H1 (cell line): ENCODE measurements around the gene SSU72. TPM values are rescaled to one million over a fixed set of nuclear protein-coding genes. Genes with fewer than 3 reads are reported as not detected.
A peak's percentile ranks its signal among the peaks of the same experiment; 100 is the strongest.

Experiments used
- CTCF ChIA-PET: fragments of 300-600 bp; sonication (Branson Sonifier 250); formaldehyde crosslinking; loops from one replicate; lab custom pipeline; 2021; ENCODE audit not compliant: partially characterized antibody; lab: Charles Lee
- POLR2A ChIA-PET: fragments of 300-600 bp; sonication (Branson Sonifier 250); formaldehyde crosslinking; loops from one replicate; lab custom pipeline; 2021; ENCODE audit warnings: inconsistent platforms; ENCODE audit not compliant: partially characterized antibody; lab: Charles Lee
- DNase-seq, 2 experiments: peaks; one replicate each; pipeline versions ENCODE4 v3.0.0 to v3.0.0-alpha.2; 2010 to 2022; ENCODE audit warnings: low spot score in 2 of 2, low read depth in 1 of 2, mixed read lengths in 1 of 2
- FAIRE-seq: peaks from 2 replicates; lab custom pipeline; 2011; peaks lifted over from hg19 to GRCh38; lab: Jason Lieb, UNC
- H2AFZ ChIP-seq: 2 replicates; pipeline ENCODE4 v1.8.1; 2012; ENCODE audit warnings: low read length, inconsistent platforms
- H2AK5ac ChIP-seq: 2 replicates; pipeline ENCODE4 v1.6.1; 2013; ENCODE audit warnings: low read depth, low read length
- H2BK120ac ChIP-seq: replicated peaks from 2 replicates; pipeline ENCODE3; 2013; ENCODE audit warnings: low read depth, low read length, inconsistent platforms
- H2BK12ac ChIP-seq: 2 replicates; pipeline ENCODE4 v1.6.1; 2013; ENCODE audit warnings: low read depth, low read length
- H2BK15ac ChIP-seq: 2 replicates; pipeline ENCODE4 v1.6.1; 2013; ENCODE audit warnings: low read length
- H2BK20ac ChIP-seq: 2 replicates; pipeline ENCODE4 v1.6.1; 2013; ENCODE audit warnings: low read length
- H2BK5ac ChIP-seq: 2 replicates; pipeline ENCODE4 v1.6.1; 2013; ENCODE audit warnings: low read depth, low read length
- H3K14ac ChIP-seq: 2 replicates; pipeline ENCODE4 v1.6.1; 2013; ENCODE audit warnings: inconsistent platforms; ENCODE audit not compliant: insufficient read length
- H3K18ac ChIP-seq: 2 replicates; pipeline ENCODE4 v1.6.1; 2013; ENCODE audit warnings: low read length; ENCODE audit errors: extremely low read depth
- H3K23ac ChIP-seq: 2 replicates; pipeline ENCODE4 v1.6.1; 2013; ENCODE audit warnings: inconsistent platforms; ENCODE audit not compliant: insufficient read length
- H3K23me2 ChIP-seq: 2 replicates; pipeline ENCODE4 v1.6.1; 2013; ENCODE audit warnings: low read depth, low read length
- H3K27ac ChIP-seq: 2 replicates; pipeline ENCODE4 v1.6.1; 2011; ENCODE audit warnings: low read depth, low read length, inconsistent platforms
- H3K27me3 ChIP-seq, 4 experiments: replicated peaks in 1 of 4; 1 replicate in 1 of 4; 2 replicates in 3 of 4; pipeline versions ENCODE4 v1.6.1 to v1.8.1; 2011 to 2013; ENCODE audit warnings: low read length in 3 of 4, mild to moderate bottlenecking in 3 of 4, inconsistent platforms in 2 of 4, mixed read lengths in 2 of 4, moderate library complexity in 1 of 4; ENCODE audit not compliant: control insufficient read depth in 3 of 4, insufficient read depth in 3 of 4; ENCODE audit errors: extremely low read depth in 1 of 4
- H3K36me3 ChIP-seq, 4 experiments: 2 replicates each; pipeline versions ENCODE4 v1.6.1 to v1.8.1; 2011 to 2013; ENCODE audit warnings: mild to moderate bottlenecking in 4 of 4, low read length in 3 of 4, moderate library complexity in 2 of 4, control low read depth in 1 of 4, inconsistent platforms in 1 of 4; ENCODE audit not compliant: insufficient read depth in 4 of 4, control insufficient read depth in 2 of 4
- H3K4ac ChIP-seq: replicated peaks from 2 replicates; pipeline ENCODE3; 2013; ENCODE audit warnings: low read length, low read depth, mixed read lengths, inconsistent platforms; ENCODE audit not compliant: insufficient read length
- H3K4me1 ChIP-seq, 4 experiments: replicated peaks in 1 of 4; 1 replicate in 1 of 4; 2 replicates in 3 of 4; pipeline versions ENCODE4 v1.6.1 to v1.8.1; 2011 to 2013; ENCODE audit warnings: low read length in 3 of 4, inconsistent platforms in 2 of 4, mixed read lengths in 1 of 4; ENCODE audit not compliant: insufficient read depth in 4 of 4, control insufficient read depth in 3 of 4
- H3K4me2 ChIP-seq, 2 experiments: 2 replicates each; pipeline versions ENCODE4 v1.6.1 to v1.8.1; 2011 to 2013; ENCODE audit warnings: low read depth in 2 of 2, low read length in 2 of 2, control low read depth in 1 of 2, inconsistent platforms in 1 of 2, mild to moderate bottlenecking in 1 of 2; ENCODE audit not compliant: insufficient read depth in 1 of 2
- H3K4me3 ChIP-seq, 4 experiments: fragments of 200-600, 300-600 bp in 1 of 4; sonication (generic), shearing (Covaris generic), sonication (Bioruptor Twin) in 1 of 4; 2 replicates each; pipeline versions ENCODE4 v1.5.1 to v1.8.1; 2011 to 2016; ENCODE audit warnings: low read length in 4 of 4, low read depth in 3 of 4, control low read depth in 2 of 4, inconsistent platforms in 2 of 4, mild to moderate bottlenecking in 2 of 4, mixed read lengths in 1 of 4, moderate library complexity in 1 of 4; ENCODE audit not compliant: insufficient read depth in 2 of 4; ENCODE audit errors: extremely low read depth in 1 of 4
- H3K56ac ChIP-seq: replicated peaks from 2 replicates; pipeline ENCODE3; 2013; ENCODE audit warnings: low read depth, mild to moderate bottlenecking, mixed read lengths, low read length, inconsistent platforms; ENCODE audit not compliant: insufficient read length
- H3K79me1 ChIP-seq: 2 replicates; pipeline ENCODE4 v1.6.1; 2013; ENCODE audit warnings: low read depth, low read length, control low read depth
- H3K79me2 ChIP-seq, 2 experiments: 2 replicates each; pipeline versions ENCODE4 v1.6.1 to v1.8.1; 2012 to 2013; ENCODE audit warnings: low read length in 2 of 2, mild to moderate bottlenecking in 2 of 2, inconsistent platforms in 1 of 2; ENCODE audit not compliant: insufficient read depth in 2 of 2, control insufficient read depth in 1 of 2
- H3K9ac ChIP-seq, 4 experiments: replicated peaks in 1 of 4; 1 replicate in 1 of 4; 2 replicates in 3 of 4; pipeline versions ENCODE4 v1.6.1 to v1.8.1; 2011 to 2013; ENCODE audit warnings: low read depth in 3 of 4, low read length in 3 of 4, control low read depth in 2 of 4, mild to moderate bottlenecking in 2 of 4, moderate library complexity in 2 of 4, inconsistent platforms in 1 of 4; ENCODE audit errors: extremely low read depth in 1 of 4
- H3K9me3 ChIP-seq, 2 experiments: 2 replicates each; pipeline versions ENCODE4 v1.6.1 to v1.8.1; 2012 to 2013; ENCODE audit warnings: mild to moderate bottlenecking in 2 of 2, moderate library complexity in 2 of 2, control low read depth in 1 of 2, inconsistent platforms in 1 of 2, low read depth in 1 of 2, low read length in 1 of 2, mixed read lengths in 1 of 2; ENCODE audit not compliant: insufficient read depth in 2 of 2
- H4K20me1 ChIP-seq, 2 experiments: replicated peaks in 1 of 2; 2 replicates each; pipeline versions ENCODE3 to v1.8.1; 2011 to 2013; ENCODE audit warnings: inconsistent platforms in 2 of 2, low read length in 2 of 2, mild to moderate bottlenecking in 1 of 2; ENCODE audit not compliant: insufficient read depth in 2 of 2, control insufficient read depth in 1 of 2
- H4K5ac ChIP-seq: 2 replicates; pipeline ENCODE4 v1.6.1; 2013; ENCODE audit warnings: low read length, low read depth, mixed read lengths, inconsistent platforms; ENCODE audit not compliant: insufficient read length
- H4K8ac ChIP-seq: 2 replicates; pipeline ENCODE4 v1.8.0; 2013; ENCODE audit warnings: mild to moderate bottlenecking, moderate library complexity, low read length, inconsistent platforms; ENCODE audit not compliant: insufficient read depth; ENCODE audit errors: extremely low read depth
- H4K91ac ChIP-seq: replicated peaks from 2 replicates; pipeline ENCODE3; 2013; ENCODE audit warnings: low read length, mixed read lengths, inconsistent platforms; ENCODE audit not compliant: insufficient read length
- KDM5A ChIP-seq: fragments of 200-600 bp; IDR thresholded peaks from 2 replicates; pipeline ENCODE4 v1.7.1; 2012; ENCODE audit warnings: mild to moderate bottlenecking, low read length, inconsistent platforms, mixed read lengths
- SRF ChIP-seq: IDR thresholded peaks from 2 replicates; pipeline ENCODE4 v1.6.1; 2011; ENCODE audit warnings: mild to moderate bottlenecking, low read depth, low read length, moderate library complexity
- TBP ChIP-seq: IDR thresholded peaks from 2 replicates; pipeline ENCODE4 v1.6.1; 2011; ENCODE audit warnings: low read depth, low read length, improper control_type of control experiment
- WGBS, 2 experiments: shearing (Covaris generic) in 1 of 2; methylation state at CpG; one replicate each; pipeline versions ENCODE4 v1.1.6 to v1.1.7; 2013 to 2015; ENCODE audit warnings: low lambda C conversion rate in 2 of 2, mixed read lengths in 2 of 2, inconsistent platforms in 1 of 2, low coverage in 1 of 2, missing lambda C conversion rate in 1 of 2; ENCODE audit not compliant: insufficient replicate concordance in 2 of 2, insufficient coverage in 1 of 2, insufficient read length in 1 of 2; ENCODE audit errors: extremely low coverage in 1 of 2, missing lambda C conversion rate in 1 of 2; 5-methylcytosine and 5-hydroxymethylcytosine counted together
- polyA plus RNA-seq, 7 experiments: library from polyadenylated mRNA; depleted of rRNA in 3 of 7; stranded (reverse) in 5 of 7; unstranded in 2 of 7; fragments of >200 nt in 5 of 7; fragments of 200-250 nt in 2 of 7; gene quantifications; 1 replicate in 5 of 7; 2 replicates in 1 of 7; 4 replicates in 1 of 7; pipeline versions ENCODE4 v1.2.1 to v1.2.3, GENCODE V29; 2011 to 2013; ENCODE audit warnings: missing spikeins in 2 of 7, mixed read lengths in 2 of 7
- total RNA-seq: library from RNA; stranded (reverse); fragmentation: NEBNext Ultra II Directional; extraction: Animal tissue kit (Norgen Biotek cat#: 25700); gene quantifications from 2 replicates; pipeline ENCODE4 v1.2.1, GENCODE V29; 2021

SSU72 gene
- total and polyA plus RNA-seq, 2 of the 8 experiments (the other 6 are each of a cell fraction or from before 2014, with no cell fraction given) = 110 to 165 TPM

GRCh38 chr1:1552263-1552639 is 22.4 kb downstream of the SSU72 start:
- peaks cover 14% of the 10 kb centered on the region for H3K79me1 ChIP-seq

More at GRCh38 chr1:1552263-1552639, 22.4 kb downstream of the SSU72 start:
- POLR2A ChIA-PET = interaction anchor here (1.2 to 23.0 kb wide), 3 partner anchors 12 to 150 kb away, joined by 3 to 367 read pairs (median 5); no protein-coding TSS in a partner anchor
- Histone ChIP-seq H2BK12ac (no peak overlapping the region), H2BK20ac (no peak overlapping the region), H3K4me1 (no peaks in the 10 kb centered on the region; a peak in 2 of 7 replicates), H4K5ac (no peak overlapping the region), H3K27ac (no peak overlapping the region), H3K27me3 (no peaks in the 10 kb centered on the region), H3K23me2 (no peaks in the 10 kb centered on the region), H4K20me1 (peaks cover 17 to 30% of the 10 kb centered on the region in 2 experiments), H3K14ac (no peak overlapping the region), H3K4me2 (no peak overlapping the region), H3K23ac (no peak overlapping the region), H3K4ac (no peak overlapping the region), H2AFZ (no peak overlapping the region), H4K91ac (no peak overlapping the region), H3K18ac (no peak overlapping the region), H2BK120ac (no peak overlapping the region), H3K79me2 (peaks cover 0 to 19% of the 10 kb centered on the region in 2 experiments; a peak in 1 of 4 replicates), H4K8ac (peak overlapping the region; percentile 62; the same call in 1 of the 2 replicates), H3K4me3 (no peak overlapping the region), H3K36me3 (no peaks in the 10 kb centered on the region; a peak in 1 of 8 replicates), H2BK15ac (no peak overlapping the region), H3K9me3 (no peaks in the 10 kb centered on the region), H2AK5ac (no peak overlapping the region), H3K56ac (no peak overlapping the region), H2BK5ac (peak overlapping the region; percentile 16; the same call in 1 of the 2 replicates), H3K9ac (no peak overlapping the region)
- DNase-seq = no peak
- 85% methylated on average over 10 of the region's 10 CpGs; no CpG with 5 or more reads in 1 of the 2 experiments for WGBS, 2 experiments
- no peak for FAIRE-seq
- CTCF ChIA-PET = no interaction called here
- TF ChIP-seq KDM5A (no peak), TBP (no peak), SRF (no peak)
